GM08714 (cell line): ENCODE measurements around the gene PXDC1.

Experiments
- H3K4me3 ChIP-seq: fragments of 200-500 bp; sonication (Bioruptor generic); 2 replicates; pipeline ENCODE4 v1.5.1; 2014; ENCODE audit warnings: mild to moderate bottlenecking, low read length, inconsistent platforms
- ZNF274 ChIP-seq: IDR thresholded peaks from 2 replicates; pipeline ENCODE4 v1.6.1; 2012; ENCODE audit warnings: mild to moderate bottlenecking, low read depth, low read length

Gene PXDC1

GRCh38 chr6:3714111-3714510 is 37.4 kb downstream of the PXDC1 start:
- no peak for TF ChIP-seq ZNF274
- no peak overlapping the region for H3K4me3 ChIP-seq

GRCh38 chr6:3712827-3713665 is 38.5 kb downstream of the PXDC1 start:
- no peak for TF ChIP-seq ZNF274
- no peak overlapping the region for H3K4me3 ChIP-seq

DNA sequence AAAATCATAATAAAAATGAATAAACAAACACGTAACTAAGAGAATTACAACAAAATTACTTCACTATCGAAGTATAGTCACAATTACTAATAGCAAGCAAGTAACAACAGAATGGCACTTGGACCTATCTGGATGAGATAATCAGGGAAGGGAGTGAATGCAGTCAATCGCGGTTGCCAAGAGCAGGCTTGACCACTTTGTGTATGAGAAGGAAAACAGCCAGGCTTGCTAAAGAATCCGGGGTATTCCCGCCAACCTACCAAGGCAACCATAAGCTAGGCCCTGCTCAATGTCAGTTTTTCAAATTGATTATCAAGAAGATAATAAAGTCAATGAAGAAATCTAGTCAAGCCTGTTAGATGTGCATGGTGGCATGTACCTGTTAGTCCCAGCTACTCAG is 39.7 kb downstream of the PXDC1 start:
- no peak for TF ChIP-seq ZNF274
- no peak overlapping the region for H3K4me3 ChIP-seq

GRCh38 chr6:3710403-3710802 is 41.1 kb downstream of the PXDC1 start:
- TF ChIP-seq ZNF274: no peak
- no peak overlapping the region for H3K4me3 ChIP-seq

DNA sequence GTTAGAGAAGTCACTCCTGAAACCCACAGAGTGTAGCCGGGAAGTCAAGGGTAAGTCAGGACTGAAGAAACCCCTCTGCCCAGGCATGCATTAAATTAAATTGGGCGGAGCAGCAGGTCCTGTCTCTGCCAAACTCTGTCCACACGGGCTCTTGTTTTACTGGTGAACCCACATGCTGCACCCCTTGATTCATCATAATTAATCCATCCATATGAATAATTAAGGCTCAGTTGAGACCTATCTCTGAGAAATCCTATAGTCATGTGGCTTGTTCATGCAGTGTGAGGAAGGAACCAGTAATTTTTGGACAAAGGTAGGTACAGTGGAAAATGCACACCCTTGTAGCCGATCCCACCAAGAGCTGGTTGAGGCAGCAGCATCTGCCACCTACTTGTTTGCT is 43.0 kb downstream of the PXDC1 start:
- H3K4me3 ChIP-seq: no peak overlapping the region
- no peak for TF ChIP-seq ZNF274

DNA sequence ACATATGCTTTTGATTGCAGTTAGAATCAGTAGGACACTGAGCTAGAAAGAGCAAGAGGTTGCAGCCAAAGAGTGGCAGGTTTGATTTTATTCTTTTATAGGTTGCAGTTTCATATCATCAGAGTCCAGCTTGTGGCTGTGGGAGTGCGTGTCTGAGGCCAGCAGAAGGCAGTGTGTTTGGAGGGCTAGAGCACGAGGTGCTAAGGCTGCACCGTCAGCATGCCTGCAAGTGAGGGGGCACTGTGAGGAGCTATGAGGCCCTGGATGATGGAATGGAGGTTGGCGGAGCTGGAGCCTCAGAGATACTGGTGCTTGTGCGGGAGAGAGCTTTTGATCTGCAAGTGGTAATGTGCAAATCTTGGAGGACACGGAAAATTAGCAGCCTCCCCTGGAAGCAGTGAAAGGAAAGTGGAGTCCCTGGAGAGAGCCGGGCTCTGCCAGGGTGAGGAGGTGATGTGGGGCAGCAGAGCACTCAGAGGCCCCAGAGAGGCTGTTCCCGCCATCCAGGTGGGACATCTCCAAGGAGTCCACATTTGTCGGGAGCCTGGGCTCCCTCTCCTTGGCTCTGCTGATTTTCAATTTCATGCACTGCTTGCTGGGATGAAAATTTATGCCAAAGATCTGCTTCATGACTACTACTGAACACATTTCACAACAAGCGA is 43.6 kb downstream of the PXDC1 start:
- no peak for TF ChIP-seq ZNF274

DNA sequence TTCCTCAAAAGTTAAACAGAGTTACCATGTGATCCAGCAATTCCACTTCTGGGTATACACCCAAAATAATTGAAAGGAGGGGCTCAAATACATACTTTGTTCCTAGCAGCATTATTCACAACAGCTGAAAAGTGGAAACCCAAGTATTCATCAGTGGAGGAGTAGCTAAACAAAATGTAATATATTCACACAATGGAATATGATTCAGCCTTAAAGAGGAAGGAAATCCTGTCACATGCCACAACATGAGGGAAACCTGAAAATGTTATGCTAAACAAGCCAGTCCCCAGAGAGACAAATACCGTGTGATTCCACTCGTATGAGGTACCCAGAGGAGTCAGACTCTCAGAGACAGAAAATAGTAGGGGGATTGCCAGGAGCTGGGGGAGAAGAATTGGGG is 44.5 kb downstream of the PXDC1 start:
- no peak overlapping the region for H3K4me3 ChIP-seq
- no peak for TF ChIP-seq ZNF274

More for the DNA sequence above, 43.6 kb downstream of the PXDC1 start:
- no peak overlapping the region for H3K4me3 ChIP-seq

DNA sequence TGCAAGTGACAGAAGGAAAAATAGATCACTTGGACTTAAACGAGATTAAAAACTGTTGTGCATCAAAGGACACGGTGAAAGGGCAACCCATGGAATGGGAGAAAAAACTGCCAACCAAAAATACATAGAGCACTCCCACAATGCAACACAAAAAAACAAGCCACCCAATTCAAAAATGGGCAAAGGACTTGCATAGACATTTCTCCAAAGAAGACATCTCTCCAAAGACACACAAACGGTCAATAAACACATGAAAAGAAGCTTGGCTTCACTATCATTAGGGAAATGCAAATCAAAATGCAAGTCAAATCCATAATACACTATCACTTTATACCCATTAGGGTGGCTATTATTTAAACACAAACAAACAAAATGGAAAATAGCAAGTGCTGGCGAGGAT is 45.0 kb downstream of the PXDC1 start:
- no peak overlapping the region for H3K4me3 ChIP-seq
- no peak for TF ChIP-seq ZNF274

- no peak overlapping the region for H3K4me3 ChIP-seq
- TF ChIP-seq ZNF274: no peak
These were observed 49.9 kb downstream of the PXDC1 start for GRCh38 chr6:3701631-3702030.

DNA sequence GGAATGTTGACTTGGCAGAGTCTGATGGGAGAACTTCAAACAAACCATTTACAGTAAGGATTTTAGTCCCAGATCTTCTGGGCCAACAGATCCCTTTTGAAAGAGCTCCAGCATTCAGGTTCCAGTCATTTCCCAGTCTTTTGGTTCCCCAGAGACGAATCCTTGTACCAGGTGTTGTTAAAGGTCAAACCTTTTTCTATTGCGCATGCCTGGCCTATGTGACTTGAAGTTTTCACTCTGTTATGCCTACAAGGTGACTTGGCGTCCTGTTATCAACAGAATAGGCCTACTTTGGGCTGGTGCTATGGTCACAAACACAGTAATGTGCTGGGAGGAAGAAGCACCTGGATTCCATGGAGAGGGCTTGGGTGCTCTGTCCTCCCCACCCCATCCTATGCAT is 52.3 kb downstream of the PXDC1 start:
- no peak overlapping the region for H3K4me3 ChIP-seq
- no peak for TF ChIP-seq ZNF274

- H3K4me3 ChIP-seq: no peak overlapping the region
- no peak for TF ChIP-seq ZNF274
These were observed 53.5 kb downstream of the PXDC1 start for GRCh38 chr6:3698021-3698420.

DNA sequence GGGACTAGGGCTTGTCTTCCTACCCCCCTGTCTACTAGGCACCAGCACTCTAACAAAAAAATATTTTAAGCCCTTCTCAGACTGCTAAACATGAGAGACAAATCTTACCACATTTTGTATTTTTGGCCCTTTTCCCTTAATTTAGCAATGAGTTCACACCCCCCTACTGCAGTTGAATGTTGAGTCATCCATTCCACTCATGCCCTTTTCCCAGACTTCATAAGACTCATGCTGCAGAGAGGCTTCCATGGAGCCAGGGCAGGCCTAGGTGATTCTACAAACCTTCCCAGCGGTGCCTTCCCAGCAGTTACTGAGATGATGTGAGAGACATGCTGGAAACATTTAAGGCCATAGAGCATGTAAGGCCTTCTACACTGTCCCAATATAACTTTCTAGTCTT is 53.9 kb downstream of the PXDC1 start:
- no peak overlapping the region for H3K4me3 ChIP-seq
- TF ChIP-seq ZNF274: no peak

- no peak overlapping the region for H3K4me3 ChIP-seq
- TF ChIP-seq ZNF274: no peak
These were observed 54.9 kb downstream of the PXDC1 start for GRCh38 chr6:3696525-3697088.

GRCh38 chr6:3695065-3695817 is 56.3 kb downstream of the PXDC1 start:
- TF ChIP-seq ZNF274: no peak
- no peak overlapping the region for H3K4me3 ChIP-seq

- no peak for TF ChIP-seq ZNF274
- no peak overlapping the region for H3K4me3 ChIP-seq
These were observed 57.7 kb downstream of the PXDC1 start for GRCh38 chr6:3693831-3694230.
